ENCODE results near the gene MMEL1. TPM values are rescaled to one million over a fixed set of nuclear protein-coding genes. Genes with fewer than 3 reads are reported as not detected.

MMEL1 gene
- total RNA-seq, 2 donors from 2014 or later: 4.6 to 13.6 TPM

DNA sequence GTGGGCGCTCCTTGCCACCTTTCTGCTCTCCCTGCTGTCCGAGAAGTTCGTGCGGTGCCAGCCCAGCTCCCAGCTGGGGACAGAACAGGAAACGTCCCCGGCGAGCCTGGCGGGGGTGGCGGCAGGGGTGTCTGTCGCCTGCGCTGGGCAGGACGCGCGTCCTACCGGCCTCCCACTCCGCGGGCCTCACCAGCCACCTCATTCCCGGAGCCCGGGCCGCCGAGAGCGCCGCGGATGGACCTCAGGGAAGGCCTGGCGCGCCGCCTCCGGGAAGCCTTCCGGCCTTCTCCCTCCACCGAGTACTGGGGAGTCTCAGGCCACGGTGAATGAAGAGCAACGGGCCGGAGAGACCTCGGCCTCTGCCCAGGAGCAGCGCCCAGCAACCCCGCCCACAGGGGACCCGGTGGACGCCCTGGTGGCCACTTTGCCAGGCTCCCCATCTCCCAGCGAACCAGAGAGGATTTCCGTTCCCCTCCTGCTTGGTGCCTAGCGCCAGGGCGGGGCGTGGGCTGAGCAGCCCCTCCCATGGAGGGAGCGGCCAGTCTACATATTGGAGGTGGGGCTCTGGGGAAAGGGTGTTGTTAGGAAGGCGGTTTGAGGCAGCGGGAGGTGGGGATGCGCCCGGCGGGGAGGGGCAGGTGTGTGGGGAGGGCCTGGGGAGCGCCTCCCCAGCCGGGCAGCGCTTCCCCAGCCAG is 86.2 kb downstream of the MMEL1 start:
- TF ChIP-seq, protein P1, sequence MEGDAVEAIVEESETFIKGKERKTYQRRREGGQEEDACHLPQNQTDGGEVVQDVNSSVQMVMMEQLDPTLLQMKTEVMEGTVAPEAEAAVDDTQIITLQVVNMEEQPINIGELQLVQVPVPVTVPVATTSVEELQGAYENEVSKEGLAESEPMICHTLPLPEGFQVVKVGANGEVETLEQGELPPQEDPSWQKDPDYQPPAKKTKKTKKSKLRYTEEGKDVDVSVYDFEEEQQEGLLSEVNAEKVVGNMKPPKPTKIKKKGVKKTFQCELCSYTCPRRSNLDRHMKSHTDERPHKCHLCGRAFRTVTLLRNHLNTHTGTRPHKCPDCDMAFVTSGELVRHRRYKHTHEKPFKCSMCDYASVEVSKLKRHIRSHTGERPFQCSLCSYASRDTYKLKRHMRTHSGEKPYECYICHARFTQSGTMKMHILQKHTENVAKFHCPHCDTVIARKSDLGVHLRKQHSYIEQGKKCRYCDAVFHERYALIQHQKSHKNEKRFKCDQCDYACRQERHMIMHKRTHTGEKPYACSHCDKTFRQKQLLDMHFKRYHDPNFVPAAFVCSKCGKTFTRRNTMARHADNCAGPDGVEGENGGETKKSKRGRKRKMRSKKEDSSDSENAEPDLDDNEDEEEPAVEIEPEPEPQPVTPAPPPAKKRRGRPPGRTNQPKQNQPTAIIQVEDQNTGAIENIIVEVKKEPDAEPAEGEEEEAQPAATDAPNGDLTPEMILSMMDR (IDR thresholded peaks at IDR 0.05): peak in 2 of 4 experiments; percentile 43 to 48
- peak; percentile 73 for TF ChIP-seq POLR2A (IDR thresholded peaks at IDR 0.05)
- peak; percentile 89 for TF ChIP-seq POLR2AphosphoS5 (IDR thresholded peaks at IDR 0.05)
- Histone ChIP-seq H3K4me3 (peak overlapping the region; percentile 17 to 38), H3K27ac (peak overlapping the region; percentile 98 to 99), H3K36me3 (no peaks in the 10 kb centered on the region), H3K27me3 (replicated peaks; ENCODE audit: insufficient read depth) (no peaks in the 10 kb centered on the region), H3K4me1 (replicated peaks) (peaks cover 23% of the 10 kb centered on the region), H3K9me3 (no peaks in the 10 kb centered on the region)
- DNase-seq (ENCODE audit: low spot score): peak; percentile 88
- intact Hi-C loops (cut with DNase I): loop anchor here (1.0 to 5.0 kb wide), 2 partner anchors 134 to 349 kb away; partner anchors contain the start of gene PEX10
- 2% methylated on average over 52 of the region's 52 CpGs for WGBS

DNA sequence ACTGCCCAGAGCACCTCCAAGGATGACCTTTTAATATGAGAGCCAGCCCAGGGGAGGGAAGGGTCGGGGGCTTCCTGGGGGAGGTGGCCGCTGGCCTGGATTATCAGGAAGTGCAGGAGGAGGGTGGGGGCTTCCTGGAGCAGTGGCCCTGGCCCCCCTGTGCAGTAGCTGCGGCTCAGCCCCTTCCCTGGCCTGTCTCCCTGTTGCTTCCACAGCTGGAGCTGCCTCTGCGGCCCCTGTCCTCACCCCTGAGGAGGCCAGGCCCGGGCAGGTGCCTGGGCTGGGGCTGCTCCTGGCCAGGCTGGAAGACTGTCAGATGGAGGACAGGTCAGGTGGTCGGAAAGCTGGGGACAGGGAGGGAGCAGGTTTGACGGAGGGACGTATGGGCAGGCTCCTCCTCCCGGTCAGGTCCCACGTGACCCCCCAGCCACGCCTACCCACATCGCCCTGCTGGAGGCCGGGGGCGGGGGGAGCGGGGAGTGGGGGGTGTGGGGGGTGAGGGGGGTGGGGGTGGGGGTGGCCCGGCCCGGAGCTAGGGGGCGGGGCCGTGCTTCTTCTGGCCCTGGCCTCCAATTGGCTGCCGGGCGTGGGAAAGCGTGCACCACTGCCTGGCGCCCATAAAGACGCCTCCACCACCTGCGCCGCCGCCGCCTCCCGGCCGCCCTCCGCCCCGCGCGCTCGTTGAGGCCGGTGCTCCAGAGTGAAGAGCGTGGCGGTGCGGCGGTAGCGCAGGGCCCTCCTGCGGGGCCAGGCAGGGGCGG is 86.9 kb downstream of the MMEL1 start:
- TF ChIP-seq POLR2AphosphoS5 (IDR thresholded peaks at IDR 0.05): peak; percentile 63
- TF ChIP-seq POLR2A (IDR thresholded peaks at IDR 0.05): peak; percentile 35
- TF ChIP-seq, protein P1 (IDR thresholded peaks at IDR 0.05): no peak
- H3K4me3 ChIP-seq: peak overlapping the region; percentile 17 to 38
- H3K27me3 ChIP-seq (replicated peaks; ENCODE audit: insufficient read depth): no peaks in the 10 kb centered on the region
- intact Hi-C loops (cut with DNase I): loop anchor here (5.0 kb wide), 1 partner anchor 349 kb away; no protein-coding TSS in a partner anchor
- DNase-seq (ENCODE audit: low spot score): peak; percentile 89
- H3K9me3 ChIP-seq: no peaks in the 10 kb centered on the region
- no peaks in the 10 kb centered on the region for H3K36me3 ChIP-seq
- 7% methylated on average over 34 of the region's 43 CpGs for WGBS
- H3K4me1 ChIP-seq (replicated peaks): peaks cover 23% of the 10 kb centered on the region
- peak overlapping the region; percentile 98 to 99 for H3K27ac ChIP-seq

DNA sequence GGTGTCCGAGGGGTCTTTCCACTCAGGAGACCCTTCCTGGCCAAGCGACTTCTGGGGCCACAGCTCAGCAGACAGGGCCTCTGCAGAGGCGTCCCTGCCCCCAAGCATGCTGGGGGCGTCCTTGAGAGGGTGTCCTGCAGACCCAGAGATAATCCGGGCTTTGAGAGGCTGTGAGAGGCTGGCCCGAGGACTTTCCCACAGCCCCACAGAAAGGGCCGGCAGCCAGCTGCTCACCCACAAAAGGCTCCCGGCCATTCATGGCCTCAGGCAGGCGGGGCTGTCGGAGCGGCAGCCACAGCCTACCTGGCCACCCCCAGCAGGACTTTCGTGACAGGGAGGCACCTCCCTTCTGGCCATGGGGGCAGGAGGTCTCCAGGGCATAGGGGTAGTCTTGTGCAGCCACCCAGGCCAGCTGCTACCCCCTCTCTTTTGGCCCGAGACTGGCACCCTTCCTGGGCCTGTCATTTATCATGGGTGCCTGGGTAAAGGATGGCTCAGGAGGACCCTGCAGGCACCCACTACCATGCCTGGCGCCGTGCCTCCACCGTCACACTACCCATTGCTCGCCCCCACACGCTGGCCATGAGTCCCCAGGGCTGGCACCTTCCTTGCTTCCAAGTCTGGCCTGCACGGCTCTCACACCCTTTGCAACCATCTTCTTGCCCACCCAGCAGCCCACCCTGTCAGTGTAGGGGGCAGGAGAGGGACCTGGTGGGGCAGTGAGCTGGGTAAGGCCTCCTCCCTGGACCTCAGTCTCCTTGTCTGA is 87.8 kb downstream of the MMEL1 start:
- intact Hi-C loops (cut with DNase I): loop anchor here (5.0 kb wide), 1 partner anchor 348 kb away; no protein-coding TSS in a partner anchor
- no peak for DNase-seq (ENCODE audit: low spot score)
- H3K27me3 ChIP-seq (replicated peaks; ENCODE audit: insufficient read depth): no peaks in the 10 kb centered on the region
- H3K4me1 ChIP-seq (replicated peaks): peaks cover 26% of the 10 kb centered on the region
- H3K27ac ChIP-seq: peak overlapping the region; percentile 62 to 99
- WGBS: 68% methylated on average over 19 of the region's 19 CpGs
- TF ChIP-seq, protein P1 (IDR thresholded peaks at IDR 0.05): no peak
- TF ChIP-seq POLR2A (IDR thresholded peaks at IDR 0.05) (no peak), POLR2AphosphoS5 (IDR thresholded peaks at IDR 0.05) (no peak)
- H3K36me3 ChIP-seq: no peaks in the 10 kb centered on the region
- H3K9me3 ChIP-seq: no peaks in the 10 kb centered on the region
- H3K4me3 ChIP-seq: no peak overlapping the region

DNA sequence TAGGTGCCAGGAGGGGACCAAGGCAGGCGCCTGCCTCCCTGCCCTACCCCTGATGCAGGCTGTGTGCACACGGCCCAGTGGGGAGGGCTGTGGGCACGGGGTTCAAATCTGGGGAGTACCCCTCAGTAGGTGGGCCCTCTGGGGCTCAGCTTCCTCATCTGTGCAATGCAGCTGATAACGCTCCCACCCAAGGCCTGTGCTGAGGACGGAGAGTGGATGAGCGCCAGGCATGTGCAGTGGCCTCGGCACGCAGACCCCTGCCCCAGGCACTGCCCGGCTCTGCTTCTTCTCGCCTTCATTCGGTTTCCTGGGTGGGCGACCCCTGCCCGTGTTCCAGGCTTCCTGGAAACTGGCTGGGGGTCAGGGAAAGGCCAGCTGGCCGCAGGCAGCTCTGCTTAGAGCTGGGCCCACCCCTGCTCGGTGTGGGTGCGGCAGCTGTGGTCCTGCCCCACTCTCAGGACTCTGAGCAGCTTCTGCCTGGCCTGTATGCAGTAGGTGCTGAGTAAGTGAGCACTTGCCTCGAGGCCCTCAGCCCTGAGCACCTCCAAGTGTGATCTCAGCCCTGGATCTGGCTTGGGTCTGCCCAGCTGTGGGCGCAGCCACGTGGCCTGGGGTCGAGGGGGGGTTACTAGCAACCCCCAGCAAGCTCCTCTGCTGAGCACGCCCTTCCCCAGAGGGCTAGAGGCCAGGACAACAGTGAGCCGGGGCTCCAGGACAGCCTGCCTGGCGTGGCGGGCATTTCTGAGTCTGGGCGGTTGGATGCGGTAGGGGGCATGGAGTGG is 88.5 kb downstream of the MMEL1 start:
- no peak overlapping the region for H3K4me3 ChIP-seq
- intact Hi-C loops (cut with DNase I): no loop called here
- no peaks in the 10 kb centered on the region for H3K36me3 ChIP-seq
- peaks cover 25% of the 10 kb centered on the region for H3K4me1 ChIP-seq (replicated peaks)
- no peaks in the 10 kb centered on the region for H3K9me3 ChIP-seq
- WGBS: 69% methylated on average over 23 of the region's 26 CpGs
- peak overlapping the region in 1 of 2 donors; percentile 99 for H3K27ac ChIP-seq
- DNase-seq (ENCODE audit: low spot score): no peak
- TF ChIP-seq POLR2A (IDR thresholded peaks at IDR 0.05) (no peak), POLR2AphosphoS5 (IDR thresholded peaks at IDR 0.05) (no peak)
- TF ChIP-seq, protein P1 (IDR thresholded peaks at IDR 0.05): no peak
- H3K27me3 ChIP-seq (replicated peaks; ENCODE audit: insufficient read depth): no peaks in the 10 kb centered on the region

Measured in prostate gland (tissue), 2 donors.